NCI-H1930 (cell line): ENCODE measurements around the gene FER1L5.

Experiments
- DNase-seq, 2 experiments: peaks; one replicate each; lab custom pipeline; 2025; lab: John Stamatoyannopoulos, UW

FER1L5 gene

GRCh38 chr2:96695602-96696001, 53.0 kb downstream of the FER1L5 start:
- DNase-seq, result no peak

DNA sequence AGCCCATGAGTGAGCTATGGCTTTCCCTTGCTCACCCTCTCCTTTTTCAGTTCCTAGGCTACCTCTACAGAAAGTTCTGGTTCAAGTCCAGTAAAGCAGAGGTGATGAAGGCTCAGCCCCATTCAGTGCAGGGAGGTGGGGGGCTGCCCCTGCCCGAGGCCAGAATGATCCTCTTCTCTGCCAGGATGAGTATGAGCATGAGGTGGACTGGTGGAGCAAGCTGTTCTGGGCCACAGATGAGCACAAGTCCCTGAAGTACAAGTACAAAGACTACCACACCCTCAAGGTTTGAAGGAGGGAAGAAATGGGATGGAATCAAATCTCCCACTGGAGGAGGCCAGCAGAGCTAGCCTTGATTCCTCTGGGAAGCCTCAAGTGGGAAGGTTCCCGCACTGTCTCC, 54.9 kb downstream of the FER1L5 start:
- DNase-seq, result no peak

- DNase-seq, result no peak
Observed at GRCh38 chr2:96698221-96698861, 55.8 kb downstream of the FER1L5 start.

DNA sequence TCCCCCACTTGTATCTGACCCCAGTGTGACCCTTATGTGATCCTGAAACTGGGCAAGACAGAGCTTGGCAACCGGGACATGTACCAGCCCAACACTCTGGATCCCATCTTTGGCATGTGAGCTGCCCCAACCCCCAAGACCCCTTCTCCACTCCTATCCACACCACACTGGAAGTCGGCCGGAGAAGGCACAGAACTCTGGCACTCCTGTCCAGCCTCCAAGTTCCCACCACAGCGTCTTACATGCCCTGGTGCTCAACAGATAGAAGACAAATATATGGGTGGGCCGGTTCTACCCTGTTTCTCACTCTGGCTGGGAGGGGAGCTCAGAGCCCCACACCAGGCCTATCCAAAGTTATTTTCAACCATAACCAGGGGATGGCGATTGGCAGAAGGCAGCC, 56.5 kb downstream of the FER1L5 start:
- no peak for DNase-seq

DNA sequence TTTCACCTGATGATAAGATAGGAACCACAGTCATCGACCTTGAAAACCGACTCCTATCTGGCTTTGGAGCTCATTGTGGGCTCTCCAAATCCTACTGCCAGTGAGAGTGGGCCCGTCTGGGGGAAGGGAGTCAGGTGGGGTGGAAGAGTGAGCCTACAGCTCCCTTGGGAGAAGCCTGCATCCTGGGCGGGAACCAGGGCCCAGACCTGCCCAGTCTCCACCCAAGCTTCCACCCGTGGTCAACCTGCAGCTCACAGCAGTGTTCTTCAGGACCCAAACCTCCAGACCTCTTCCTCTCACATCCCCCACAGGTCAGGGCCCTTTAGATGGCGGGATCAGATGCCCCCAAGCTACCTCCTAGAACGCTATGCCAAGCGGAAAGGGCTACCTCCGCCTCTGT, 57.1 kb downstream of the FER1L5 start:
- DNase-seq, result no peak

GRCh38 chr2:96700086-96700485, 57.5 kb downstream of the FER1L5 start:
- DNase-seq, result no peak

GRCh38 chr2:96701636-96702035, 59.1 kb downstream of the FER1L5 start:
- no peak for DNase-seq

DNA sequence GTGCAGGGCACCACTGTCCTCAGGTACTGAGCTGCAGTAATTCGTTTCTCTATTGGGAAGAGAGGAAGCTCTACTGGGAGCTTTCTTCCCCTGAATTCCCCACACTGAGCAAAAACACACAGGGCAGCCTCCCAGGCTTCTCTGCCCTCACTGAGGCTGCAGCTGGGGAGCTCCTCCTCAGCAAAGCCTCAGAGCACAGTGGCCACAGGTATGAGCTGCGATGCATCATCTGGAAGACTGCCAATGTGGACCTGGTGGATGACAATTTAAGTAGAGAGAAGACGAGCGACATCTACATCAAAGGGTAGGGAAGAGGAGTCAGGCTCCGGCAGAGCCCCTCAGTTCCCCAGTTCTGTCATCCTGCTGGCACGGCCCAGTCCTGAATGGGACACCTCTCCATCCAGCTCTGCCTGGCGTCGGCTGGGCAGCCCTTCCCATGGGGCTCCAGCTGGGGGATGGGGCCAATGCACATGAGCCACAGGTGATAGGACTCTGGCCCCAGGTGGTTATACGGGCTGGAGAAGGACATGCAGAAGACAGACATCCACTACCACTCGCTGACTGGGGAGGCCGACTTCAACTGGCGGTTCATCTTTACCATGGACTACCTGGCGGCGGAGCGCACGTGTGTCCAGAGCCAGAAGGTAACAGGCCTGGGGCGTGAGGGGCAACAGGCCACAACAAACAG, 59.7 kb downstream of the FER1L5 start:
- no peak for DNase-seq

GRCh38 chr2:96703021-96703751, 60.6 kb downstream of the FER1L5 start:
- no peak for DNase-seq

- DNase-seq, result no peak
Observed at GRCh38 chr2:96710985-96711384, 68.4 kb downstream of the FER1L5 start.

DNA sequence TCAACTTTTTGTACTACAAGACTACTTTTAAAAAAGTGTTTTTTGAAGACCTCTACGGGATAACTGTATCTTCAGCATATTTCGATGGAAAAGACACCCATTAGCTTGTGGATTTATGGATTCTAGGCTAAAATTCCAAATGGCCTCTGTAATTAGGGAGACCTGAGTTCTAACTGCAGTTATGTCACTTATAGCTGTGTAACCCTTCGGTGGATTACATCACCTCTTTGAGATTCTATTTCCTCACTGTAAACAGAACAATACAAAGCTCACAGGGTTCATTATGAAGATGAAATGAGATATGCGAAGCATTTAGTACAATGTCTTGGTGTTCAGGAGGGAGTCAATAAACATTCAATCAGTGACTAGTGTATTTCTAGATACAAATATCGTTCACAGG, 73.1 kb downstream of the FER1L5 start:
- DNase-seq, result no peak

- DNase-seq, result no peak
Observed at GRCh38 chr2:96716388-96716787, 73.8 kb downstream of the FER1L5 start.

DNA sequence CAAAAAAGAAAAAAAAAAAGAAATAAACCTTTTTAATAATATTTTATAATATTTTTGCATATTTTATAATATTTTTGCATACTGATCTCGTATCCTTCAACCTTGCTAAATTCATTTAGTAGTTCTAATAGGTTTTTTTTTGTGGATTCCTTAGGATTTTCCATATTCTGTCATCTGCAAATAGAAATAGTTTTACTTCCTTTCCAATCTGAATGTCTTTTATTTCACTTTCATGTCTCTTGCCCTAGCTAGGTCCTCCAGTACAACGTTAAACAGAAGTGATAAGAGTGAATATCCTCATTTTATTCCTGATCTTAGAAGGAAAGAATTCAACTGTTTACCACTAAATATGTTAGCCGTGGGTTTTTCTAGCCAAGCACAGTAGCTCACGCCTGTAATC, 83.6 kb downstream of the FER1L5 start:
- no peak for DNase-seq

GRCh38 chr2:96727431-96727830, 84.9 kb downstream of the FER1L5 start:
- no peak for DNase-seq

- DNase-seq, result no peak
Observed at GRCh38 chr2:96729748-96730147, 87.2 kb downstream of the FER1L5 start.

- DNase-seq, result no peak
Observed at GRCh38 chr2:96730212-96730611, 87.6 kb downstream of the FER1L5 start.

- DNase-seq, result no peak
Observed at GRCh38 chr2:96733931-96734330, 91.4 kb downstream of the FER1L5 start.

DNA sequence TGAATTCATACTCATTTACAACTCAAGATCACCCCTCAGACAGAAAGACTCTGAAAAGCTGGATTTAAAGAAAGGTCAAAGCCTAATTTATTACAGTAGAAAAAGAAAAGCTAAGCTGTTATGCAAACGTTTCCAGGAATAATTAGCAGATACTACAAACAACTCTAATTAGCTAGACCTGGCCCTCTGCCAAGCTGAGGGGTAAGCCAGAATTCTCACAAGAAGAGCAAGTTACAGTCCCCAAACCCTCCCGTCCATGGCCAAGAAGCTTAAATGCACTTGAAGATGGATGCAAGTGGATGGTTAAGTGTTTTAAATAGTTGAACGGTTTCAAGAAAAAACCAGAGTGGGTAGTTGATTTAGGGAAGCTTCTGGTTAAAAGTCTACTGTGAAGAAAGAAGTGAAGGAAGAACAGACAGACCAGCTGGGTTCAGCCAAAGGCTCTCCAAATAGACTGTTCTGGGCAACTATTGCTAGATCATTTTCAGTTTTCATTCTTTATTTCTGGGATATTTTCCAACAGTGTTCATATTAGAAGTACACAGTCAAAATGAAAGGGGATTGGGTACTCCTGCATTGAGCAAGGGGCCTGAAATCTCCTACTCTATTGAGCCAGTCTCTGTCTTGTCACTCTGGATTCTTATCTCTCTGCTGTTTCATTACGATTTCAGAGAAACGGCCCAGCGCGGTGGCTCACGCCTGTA, 92.5 kb downstream of the FER1L5 start:
- DNase-seq, result no peak

GRCh38 chr2:96737251-96737650, 94.7 kb downstream of the FER1L5 start:
- DNase-seq, result no peak

GRCh38 chr2:96737831-96738230, 95.3 kb downstream of the FER1L5 start:
- no peak for DNase-seq

GRCh38 chr2:96739076-96739632, 96.6 kb downstream of the FER1L5 start:
- no peak for DNase-seq
